Activated T-cell treated with anti-CD3 and anti-CD28 coated beads, Interleukin-2, amount 50 U/mL, for 48 hours (primary cell): ENCODE data around the gene P4HB.

Source experiments
- DNase-seq, 2 experiments: peaks; one replicate each; pipeline ENCODE4 v3.0.0-alpha.2; 2020

Gene P4HB

DNA sequence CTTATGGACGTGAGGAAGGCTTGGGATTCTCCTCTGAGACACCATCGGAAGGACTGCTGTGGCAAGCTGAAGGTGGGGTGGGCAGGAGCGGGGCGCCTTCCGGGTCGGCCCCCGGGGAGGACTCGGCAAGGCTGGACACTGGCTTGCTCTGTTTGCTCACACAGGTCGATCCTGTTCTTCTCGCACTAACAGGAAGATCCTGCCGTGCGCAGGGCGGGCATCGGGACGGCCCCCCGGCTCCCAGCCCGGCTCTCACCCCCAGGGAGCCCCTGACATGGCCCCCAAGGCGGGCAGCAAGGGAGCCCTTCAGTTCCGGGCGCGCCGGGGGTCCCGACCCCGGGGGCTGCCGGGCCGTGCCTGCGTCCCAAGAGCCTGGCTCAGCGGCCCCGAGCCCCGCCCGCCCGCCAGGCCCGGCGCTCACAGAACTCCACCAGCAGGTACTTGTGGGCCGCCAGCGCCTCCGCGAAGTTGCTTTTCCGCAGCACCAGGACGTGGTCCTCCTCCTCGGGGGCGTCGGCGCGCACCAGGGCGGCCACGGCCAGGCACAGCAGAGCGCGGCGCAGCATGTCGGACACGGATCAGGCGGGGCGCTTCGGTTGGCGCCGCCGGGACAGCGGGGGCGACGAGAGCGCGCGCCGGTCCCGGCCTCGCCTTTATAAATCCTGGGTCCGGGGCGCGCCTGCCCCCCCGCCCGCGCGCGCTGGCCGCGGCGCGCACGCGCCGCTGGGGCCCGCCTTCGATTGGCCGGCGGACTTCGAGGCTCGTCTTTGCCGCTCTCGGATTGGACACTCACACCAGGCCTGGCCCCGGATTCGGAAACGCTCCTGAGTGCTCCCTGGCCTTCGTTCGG is at the start of gene P4HB:
Gene P4HB (minus strand): TSS at position 630 of the 850 bp plus-strand sequence. CDS start 64 bp downstream, at position 566.
- DNase-seq, result peak; percentile 34 to 43

- no peak for DNase-seq
These were observed 48.9 kb upstream of the P4HB start for GRCh38 chr17:81909231-81909630.

- no peak for DNase-seq
These were observed 48.5 kb upstream of the P4HB start for GRCh38 chr17:81908793-81909192.

- DNase-seq, result no peak
These were observed 47.1 kb upstream of the P4HB start for GRCh38 chr17:81907219-81908145.

DNA sequence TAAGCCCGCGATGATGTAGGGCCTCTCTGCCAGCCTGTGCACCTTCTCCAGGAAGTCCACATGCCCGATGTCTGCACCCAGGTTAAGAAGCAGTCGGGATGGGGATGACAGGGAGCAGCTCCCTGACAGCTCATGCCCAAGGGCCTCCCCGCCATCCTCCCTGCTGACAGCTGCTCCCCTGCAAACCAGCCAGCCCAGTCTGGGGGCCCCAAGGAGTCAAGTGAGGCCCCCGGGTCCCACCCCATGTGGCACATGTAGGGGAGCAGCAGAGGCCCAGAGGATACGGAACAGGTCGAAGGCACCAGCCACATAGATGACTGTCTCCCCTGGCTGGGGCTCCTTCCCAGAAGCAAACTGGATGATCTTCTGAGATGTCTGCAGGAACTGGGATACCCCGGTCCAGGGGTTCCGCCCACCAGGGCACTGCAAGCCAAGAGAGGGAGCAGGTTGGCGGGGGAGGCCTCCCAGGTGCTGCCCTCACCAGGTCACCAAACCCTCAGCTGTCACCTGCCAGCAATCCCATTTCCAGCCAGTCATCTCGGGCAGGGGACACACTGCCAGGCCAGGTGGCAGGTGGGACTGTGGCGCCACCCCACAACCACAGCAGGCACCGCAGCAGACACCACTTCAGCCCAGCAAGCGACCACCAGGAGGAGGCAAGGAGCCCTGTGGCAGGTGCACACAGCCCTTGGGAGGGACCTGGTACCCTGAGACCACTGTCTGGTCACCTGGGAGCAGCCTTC is 46.3 kb upstream of the P4HB start:
- DNase-seq, result peak in 1 of 2 experiments; percentile 35

- DNase-seq, result no peak
These were observed 45.7 kb upstream of the P4HB start for GRCh38 chr17:81905993-81906392.

GRCh38 chr17:81905424-81905875 is 45.1 kb upstream of the P4HB start:
- no peak for DNase-seq

- DNase-seq, result no peak
These were observed 44.5 kb upstream of the P4HB start for GRCh38 chr17:81904600-81905423.

- no peak for DNase-seq
These were observed 43.7 kb upstream of the P4HB start for GRCh38 chr17:81903896-81904599.

GRCh38 chr17:81903415-81903831 is 43.1 kb upstream of the P4HB start:
- no peak for DNase-seq

DNA sequence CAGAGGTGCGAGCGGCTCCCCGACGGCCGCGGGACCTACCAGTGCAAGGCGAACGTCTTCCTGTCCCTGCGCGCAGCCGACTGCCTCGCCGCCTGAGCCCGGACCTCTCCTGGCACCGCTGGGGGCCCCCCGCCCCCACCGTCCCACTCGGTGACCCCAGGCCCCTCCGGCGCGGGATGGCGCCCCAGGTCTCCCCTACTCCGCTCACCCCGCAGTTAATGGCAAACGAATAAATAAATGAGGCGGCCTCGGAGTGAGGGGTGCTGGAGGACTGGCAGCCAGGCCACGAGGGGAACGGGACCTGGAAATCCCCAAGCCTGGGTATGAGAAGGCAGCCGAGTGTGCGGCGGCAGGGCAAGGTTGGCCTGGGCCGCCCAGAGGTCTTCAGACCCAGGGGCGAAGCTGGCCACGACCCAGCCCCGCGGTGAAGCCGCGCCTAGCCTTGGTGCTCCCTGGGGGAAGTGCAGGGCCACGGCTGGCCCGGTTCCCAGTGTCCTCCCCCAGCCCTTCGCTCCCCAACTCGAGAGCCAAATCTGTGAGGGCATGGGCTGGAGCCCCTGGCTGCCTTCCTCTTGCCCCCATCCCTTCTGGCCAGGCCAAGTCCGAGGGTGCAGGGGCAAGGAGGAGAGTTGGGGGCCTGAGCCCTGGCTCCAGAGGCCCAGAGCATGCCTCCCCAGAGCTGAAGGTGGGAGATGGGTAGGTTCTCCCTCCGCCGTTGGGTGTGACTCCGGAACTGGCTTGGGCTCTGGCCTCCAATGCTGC is 42.5 kb upstream of the P4HB start:
- no peak for DNase-seq

DNA sequence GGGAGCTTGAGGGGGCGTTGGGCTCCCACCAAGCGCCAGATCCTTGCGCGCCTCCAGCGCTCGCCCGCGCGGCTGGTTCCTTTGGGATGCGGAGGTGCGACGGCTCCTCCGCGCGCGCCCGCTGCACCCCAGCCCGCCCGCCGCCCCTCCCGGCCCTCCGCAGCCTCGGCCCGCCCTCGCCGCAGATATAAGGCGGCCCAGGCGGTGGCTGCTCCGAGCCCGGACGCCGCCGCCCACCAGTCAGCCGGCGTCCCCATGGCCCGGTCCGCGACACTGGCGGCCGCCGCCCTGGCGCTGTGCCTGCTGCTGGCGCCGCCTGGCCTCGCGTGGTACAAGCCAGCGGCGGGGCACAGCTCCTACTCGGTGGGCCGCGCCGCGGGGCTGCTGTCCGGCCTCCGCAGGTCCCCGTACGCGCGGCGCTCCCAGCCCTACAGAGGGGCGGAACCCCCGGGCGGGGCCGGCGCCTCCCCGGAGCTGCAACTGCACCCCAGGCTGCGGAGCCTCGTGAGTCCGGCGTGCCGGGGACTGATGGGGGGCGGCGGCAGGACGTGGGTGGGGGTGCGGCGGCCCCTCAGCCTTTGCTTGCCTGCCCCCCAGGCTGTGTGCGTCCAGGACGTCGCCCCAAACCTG is 41.8 kb upstream of the P4HB start, which contains the start of gene NPB:
Gene NPB (plus strand): TSS at position 216 of the 630 bp plus-strand sequence. CDS start 40 bp downstream, at position 256.
- DNase-seq, result peak in 1 of 2 experiments; percentile 34

- no peak for DNase-seq
These were observed 41.1 kb upstream of the P4HB start for GRCh38 chr17:81901167-81902022.

GRCh38 chr17:81900181-81900820 is 40.0 kb upstream of the P4HB start:
- DNase-seq, result no peak

DNA sequence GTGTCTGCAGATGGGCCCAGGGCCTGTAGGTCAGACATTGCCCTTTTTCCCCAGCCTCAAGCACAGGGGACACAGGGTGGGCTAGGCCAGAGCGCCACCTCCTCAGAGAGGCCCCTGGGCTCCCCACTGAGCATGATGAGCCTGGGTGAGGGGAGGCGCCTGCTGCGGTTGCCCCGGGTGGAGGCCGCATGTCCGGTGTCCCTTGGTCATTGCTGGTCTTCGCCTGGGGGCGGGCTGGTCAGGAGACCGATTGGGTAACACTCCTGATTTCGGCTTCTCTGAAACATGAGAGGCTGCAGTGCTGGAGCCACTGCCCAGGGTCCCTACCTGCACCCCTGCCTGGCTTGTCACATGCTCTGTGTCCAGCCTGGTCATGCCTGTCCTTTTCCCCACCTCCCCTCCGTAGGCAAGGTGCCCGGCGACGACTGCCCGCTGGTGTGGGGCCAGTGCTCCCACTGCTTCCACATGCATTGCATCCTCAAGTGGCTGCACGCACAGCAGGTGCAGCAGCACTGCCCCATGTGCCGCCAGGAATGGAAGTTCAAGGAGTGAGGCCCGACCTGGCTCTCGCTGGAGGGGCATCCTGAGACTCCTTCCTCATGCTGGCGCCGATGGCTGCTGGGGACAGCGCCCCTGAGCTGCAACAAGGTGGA is 39.3 kb upstream of the P4HB start:
- DNase-seq, result no peak

DNA sequence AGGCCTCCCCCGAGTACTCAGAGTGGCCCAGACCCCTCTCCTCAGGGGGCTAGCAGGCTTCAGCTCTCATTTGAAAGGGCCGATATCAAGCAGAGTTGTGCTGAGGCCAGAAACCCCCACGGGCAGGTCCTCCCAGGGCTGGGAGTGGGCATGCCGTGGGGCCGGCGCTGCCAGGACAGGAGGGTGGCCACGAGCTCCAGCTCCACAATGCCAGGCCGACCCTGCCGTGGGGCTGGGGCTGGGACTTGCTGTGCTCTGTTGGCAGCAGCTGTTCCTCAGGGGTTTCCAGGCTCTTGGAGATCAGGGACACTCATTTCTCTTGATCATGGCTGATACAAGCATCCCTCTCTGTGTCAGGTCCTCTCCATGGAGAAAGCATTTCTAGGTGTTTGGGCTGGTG is 38.5 kb upstream of the P4HB start:
- no peak for DNase-seq

GRCh38 chr17:81898029-81898866 is 37.9 kb upstream of the P4HB start:
- no peak for DNase-seq
